ENCODE results near the gene KIF7.

DNA sequence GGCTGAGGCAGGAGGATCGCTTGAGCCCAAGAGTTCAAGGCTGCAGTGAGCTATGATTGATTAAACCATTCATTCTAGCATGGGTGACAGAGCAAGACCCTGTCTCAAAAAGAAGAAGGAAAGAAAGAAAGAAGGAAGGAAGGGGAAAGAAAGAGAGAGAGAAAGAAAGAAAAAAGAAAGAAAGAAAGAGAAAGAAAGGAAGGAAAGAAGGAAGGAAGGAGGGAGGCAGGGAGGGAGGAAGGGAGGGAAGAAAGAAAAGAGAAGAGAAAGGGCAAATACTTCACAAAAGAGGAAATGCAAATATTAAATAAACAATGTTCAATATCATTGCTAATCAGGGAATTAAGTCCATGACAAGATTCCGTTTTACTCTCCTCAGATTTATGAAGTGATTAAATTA lies 4.0 kb upstream of the KIF7 start:
- no peak for TF ChIP-seq POLR2A (IDR thresholded peaks at IDR 0.05; ENCODE audit: low read depth, low read length)
- no peak for TF ChIP-seq POLR2AphosphoS5 (IDR thresholded peaks at IDR 0.05; ENCODE audit: low read depth, low read length)
- TF ChIP-seq TAF1 (IDR thresholded peaks at IDR 0.05; ENCODE audit: low read depth, low read length), result no peak
- no peak for TF ChIP-seq PAX5 (IDR thresholded peaks at IDR 0.05; ENCODE audit: insufficient read depth, low read length, severe bottlenecking)
- TF ChIP-seq SPI1 (IDR thresholded peaks at IDR 0.05; ENCODE audit: low read depth, low read length), result no peak

Measured in GM12891 (cell line).